HEK293T (cell line): Measurements from ENCODE around the gene PPIL4.

Experiments used
- ARNT ChIP-seq: fragments of 450-650 bp; IDR thresholded peaks from 2 replicates; pipeline ENCODE4 v1.6.1; 2017; ENCODE audit warnings: mild to moderate bottlenecking
- CTBP1 ChIP-seq: fragments of 450-650 bp; IDR thresholded peaks from 2 replicates; pipeline ENCODE4 v1.6.1; 2016; ENCODE audit warnings: borderline replicate concordance
- FOXM1 ChIP-seq: fragments of 450-650 bp; IDR thresholded peaks from 2 replicates; pipeline ENCODE4 v1.6.1; 2017; ENCODE audit warnings: mild to moderate bottlenecking, borderline replicate concordance
- PKNOX1 ChIP-seq: fragments of 450-650 bp; IDR thresholded peaks from 2 replicates; pipeline ENCODE4 v1.6.1; 2016
- SUZ12 ChIP-seq: fragments of 450-650 bp; IDR thresholded peaks from 2 replicates; pipeline ENCODE4 v1.6.1; 2016; ENCODE audit warnings: mild to moderate bottlenecking
- TARDBP ChIP-seq: fragments of 450-650 bp; IDR thresholded peaks from 2 replicates; pipeline ENCODE4 v1.6.1; 2016
- ZNF384 ChIP-seq: fragments of 450-650 bp; IDR thresholded peaks from 2 replicates; pipeline ENCODE4 v1.6.1; 2016

- TF ChIP-seq TARDBP: no peak
- no peak for TF ChIP-seq FOXM1
- no peak for TF ChIP-seq ARNT
- no peak for TF ChIP-seq PKNOX1
- TF ChIP-seq ZNF384: no peak
- no peak for TF ChIP-seq CTBP1
- no peak for TF ChIP-seq SUZ12
Observed at GRCh38 chr6:149493761-149494320, 52.0 kb downstream of the PPIL4 start.
